HEK293T (cell line): Measurements from ENCODE around the gene HIRIP3.

Experiments
- CTCF ChIA-PET: fragments of 350-600 bp; formaldehyde crosslinking; extraction: SDS; loops from one replicate; lab custom pipeline; 2021; ENCODE audit warnings: antibody characterized with exemption, inconsistent platforms; lab: Yijun Ruan, JAX
- POLR2A ChIA-PET: fragments of 350-600 bp; formaldehyde crosslinking; extraction: SDS; loops from one replicate; lab custom pipeline; 2020; ENCODE audit warnings: antibody characterized with exemption, inconsistent platforms; lab: Yijun Ruan, JAX
- DNase-seq: peaks from one replicate; pipeline ENCODE4 v3.0.0; 2012; ENCODE audit warnings: mixed read lengths; ENCODE audit errors: extremely low spot score
- ARNT ChIP-seq: fragments of 450-650 bp; IDR thresholded peaks from 2 replicates; pipeline ENCODE4 v1.6.1; 2017; ENCODE audit warnings: mild to moderate bottlenecking
- BHLHE40 ChIP-seq: fragments of 450-650 bp; IDR thresholded peaks from 2 replicates; pipeline ENCODE4 v1.6.1; 2016; ENCODE audit warnings: mild to moderate bottlenecking, moderate library complexity, borderline replicate concordance
- CTBP1 ChIP-seq: fragments of 450-650 bp; IDR thresholded peaks from 2 replicates; pipeline ENCODE4 v1.6.1; 2016; ENCODE audit warnings: borderline replicate concordance
- ELF4 ChIP-seq: fragments of 450-650 bp; IDR thresholded peaks from 2 replicates; pipeline ENCODE4 v1.6.1; 2017; ENCODE audit warnings: antibody characterized with exemption
- FOXA1 ChIP-seq: fragments of 450-650 bp; IDR thresholded peaks from 2 replicates; pipeline ENCODE4 v1.6.1; 2016; ENCODE audit warnings: mild to moderate bottlenecking
- FOXK2 ChIP-seq: fragments of 450-650 bp; IDR thresholded peaks from 2 replicates; pipeline ENCODE4 v1.6.1; 2016; ENCODE audit warnings: mild to moderate bottlenecking
- FOXM1 ChIP-seq: fragments of 450-650 bp; IDR thresholded peaks from 2 replicates; pipeline ENCODE4 v1.6.1; 2017; ENCODE audit warnings: mild to moderate bottlenecking, borderline replicate concordance
- HDGF ChIP-seq: fragments of 450-650 bp; IDR thresholded peaks from 2 replicates; pipeline ENCODE4 v1.6.1; 2017; ENCODE audit warnings: antibody characterized with exemption, borderline replicate concordance
- L3MBTL2 ChIP-seq: fragments of 450-650 bp; conservative IDR thresholded peaks from 2 replicates; pipeline ENCODE4 v1.6.1; 2016; ENCODE audit warnings: mild to moderate bottlenecking
- LEF1 ChIP-seq: fragments of 450-650 bp; IDR thresholded peaks from 2 replicates; pipeline ENCODE4 v1.6.1; 2017; ENCODE audit warnings: mild to moderate bottlenecking, borderline replicate concordance
- NFRKB ChIP-seq: fragments of 450-650 bp; IDR thresholded peaks from 2 replicates; pipeline ENCODE4 v1.6.1; 2016; ENCODE audit warnings: mild to moderate bottlenecking, moderate library complexity
- SP1 ChIP-seq: fragments of 450-650 bp; IDR thresholded peaks from 2 replicates; pipeline ENCODE4 v1.6.1; 2017
- SUZ12 ChIP-seq: fragments of 450-650 bp; IDR thresholded peaks from 2 replicates; pipeline ENCODE4 v1.6.1; 2016; ENCODE audit warnings: mild to moderate bottlenecking
- TARDBP ChIP-seq: fragments of 450-650 bp; IDR thresholded peaks from 2 replicates; pipeline ENCODE4 v1.6.1; 2016
- ZNF384 ChIP-seq: fragments of 450-650 bp; IDR thresholded peaks from 2 replicates; pipeline ENCODE4 v1.6.1; 2016
- TF ChIP-seq, protein P1 (sequence below): fragments of 450-650 bp; IDR thresholded peaks from 2 replicates; pipeline ENCODE4 v1.6.1; 2016

HIRIP3 gene

DNA sequence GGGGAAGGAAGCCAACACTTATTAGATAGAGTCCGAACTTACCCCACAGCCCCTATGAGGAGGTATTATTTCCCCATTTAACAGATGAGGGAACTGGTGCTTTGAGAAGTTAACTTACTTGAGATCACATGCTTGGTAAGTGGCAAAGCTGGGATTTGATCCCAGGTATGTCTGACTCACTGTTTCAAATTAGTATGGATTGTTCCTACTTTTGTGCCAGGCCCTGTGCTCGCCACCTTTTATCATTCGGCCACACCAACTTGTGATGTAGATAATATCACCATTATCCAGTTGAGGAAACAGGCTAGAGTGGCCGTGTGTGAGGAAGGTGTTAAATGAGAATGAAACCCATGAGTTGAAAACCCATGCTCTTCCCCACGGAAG, 10.7 kb downstream of the HIRIP3 start:
- DNase-seq: no peak
- TF ChIP-seq TARDBP: no peak
- TF ChIP-seq NFRKB: no peak
- no peak for TF ChIP-seq FOXM1
- TF ChIP-seq FOXA1: no peak
- no peak for TF ChIP-seq BHLHE40
- no peak for TF ChIP-seq FOXK2
- TF ChIP-seq LEF1: no peak
- no peak for TF ChIP-seq SP1
- ChIA-PET POLR2A (interaction anchor here (1.2 to 10.5 kb wide), 5 partner anchors 9 to 59 kb away, joined by 3 to 74 read pairs (median 8); partner anchors contain the start of genes HIRIP3, INO80E, KCTD13 and TAOK2), CTCF (no interaction called here)

DNA sequence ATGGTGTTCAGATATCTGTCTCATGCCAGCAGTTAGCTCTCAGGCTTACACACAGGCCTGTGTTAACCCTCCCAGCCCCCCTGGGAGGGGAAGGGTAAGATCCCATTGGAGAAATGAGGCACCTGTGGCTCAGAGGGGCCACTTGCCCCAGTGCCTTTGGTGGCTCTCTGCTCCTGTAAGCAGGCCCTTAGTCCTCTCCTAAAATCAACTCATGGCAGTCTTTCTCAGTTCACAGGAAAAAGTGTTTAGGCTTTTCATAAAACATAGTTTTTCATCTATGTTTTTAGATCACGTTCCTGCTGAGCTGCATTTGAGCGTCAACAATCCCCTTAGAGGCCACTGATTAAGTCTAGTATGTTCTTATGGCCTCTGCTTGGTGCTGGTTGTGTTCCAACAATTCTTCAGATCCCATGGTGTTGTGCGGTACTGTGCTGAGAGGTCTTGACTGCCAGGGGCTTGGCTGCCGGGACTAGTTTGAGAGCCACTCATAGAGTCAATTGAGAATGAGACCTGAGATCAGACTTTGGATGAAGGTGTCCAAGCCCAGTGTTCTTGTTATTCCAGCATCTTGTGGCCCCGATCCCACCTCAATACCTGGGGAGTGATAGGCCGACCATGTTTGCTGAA, 11.2 kb downstream of the HIRIP3 start:
- DNase-seq: no peak
- POLR2A ChIA-PET: interaction anchor here (1.2 to 10.5 kb wide), 4 partner anchors 9 to 23 kb away, joined by 3 to 74 read pairs (median 38); partner anchors contain the start of genes HIRIP3, INO80E, TAOK2 and TMEM219
- TF ChIP-seq BHLHE40 (no peak), ZNF384 (no peak), ARNT (no peak), SP1 (no peak), NFRKB (no peak), LEF1 (no peak), FOXM1 (no peak), FOXA1 (no peak), CTBP1 (no peak), ELF4 (no peak), TARDBP (no peak), SUZ12 (no peak), FOXK2 (no peak), L3MBTL2 (no peak)
- TF ChIP-seq, protein P1, sequence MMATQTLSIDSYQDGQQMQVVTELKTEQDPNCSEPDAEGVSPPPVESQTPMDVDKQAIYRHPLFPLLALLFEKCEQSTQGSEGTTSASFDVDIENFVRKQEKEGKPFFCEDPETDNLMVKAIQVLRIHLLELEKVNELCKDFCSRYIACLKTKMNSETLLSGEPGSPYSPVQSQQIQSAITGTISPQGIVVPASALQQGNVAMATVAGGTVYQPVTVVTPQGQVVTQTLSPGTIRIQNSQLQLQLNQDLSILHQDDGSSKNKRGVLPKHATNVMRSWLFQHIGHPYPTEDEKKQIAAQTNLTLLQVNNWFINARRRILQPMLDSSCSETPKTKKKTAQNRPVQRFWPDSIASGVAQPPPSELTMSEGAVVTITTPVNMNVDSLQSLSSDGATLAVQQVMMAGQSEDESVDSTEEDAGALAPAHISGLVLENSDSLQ: no peak
- CTCF ChIA-PET: no interaction called here

DNA sequence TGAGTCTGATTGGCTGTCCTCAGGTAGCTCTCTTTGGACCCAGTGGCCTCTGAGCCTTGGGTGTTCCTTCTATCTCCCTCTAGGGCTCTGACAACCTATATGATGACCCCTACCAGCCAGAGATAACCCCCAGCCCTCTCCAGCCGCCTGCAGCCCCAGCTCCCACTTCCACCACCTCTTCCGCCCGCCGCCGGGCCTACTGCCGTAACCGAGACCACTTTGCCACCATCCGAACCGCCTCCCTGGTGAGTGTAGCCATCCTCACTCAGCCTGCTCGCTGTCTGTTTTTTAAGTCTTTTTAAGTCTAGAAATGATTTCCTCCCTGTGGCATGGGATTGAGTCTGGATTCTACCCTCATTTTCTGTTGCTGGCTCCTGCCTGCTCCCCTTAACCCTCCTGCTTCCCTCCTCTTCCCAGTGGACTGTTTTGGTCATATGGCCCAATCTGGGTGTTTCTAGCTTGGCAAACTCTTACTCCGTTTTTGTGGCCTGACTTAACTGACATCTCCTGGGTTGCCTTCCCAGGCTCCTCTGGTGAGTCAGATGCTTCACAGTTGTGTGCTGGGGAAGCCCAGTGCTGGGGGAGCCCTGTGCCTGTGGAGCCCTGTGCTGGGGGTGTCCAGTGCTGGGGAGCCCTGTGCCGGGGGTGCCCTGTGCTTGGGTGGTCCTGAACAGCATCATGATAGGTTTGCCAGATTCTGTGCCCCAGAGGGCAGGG, 11.8 kb downstream of the HIRIP3 start:
- no peak for DNase-seq
- TF ChIP-seq ARNT: no peak
- no peak for TF ChIP-seq SUZ12
- TF ChIP-seq FOXA1: no peak
- TF ChIP-seq, protein P1: no peak
- no peak for TF ChIP-seq BHLHE40
- no peak for TF ChIP-seq SP1
- TF ChIP-seq NFRKB: no peak
- TF ChIP-seq ZNF384: no peak
- no peak for TF ChIP-seq L3MBTL2
- TF ChIP-seq TARDBP: no peak
- TF ChIP-seq FOXK2: no peak
- TF ChIP-seq LEF1: no peak
- no peak for TF ChIP-seq ELF4
- no peak for TF ChIP-seq FOXM1
- no peak for TF ChIP-seq HDGF
- TF ChIP-seq CTBP1: no peak
- ChIA-PET POLR2A (interaction anchor here (7.6 to 10.5 kb wide), 2 partner anchors 8 to 10 kb away, joined by 72 to 74 read pairs; partner anchors contain the start of genes HIRIP3, INO80E and TAOK2), CTCF (no interaction called here)

DNA sequence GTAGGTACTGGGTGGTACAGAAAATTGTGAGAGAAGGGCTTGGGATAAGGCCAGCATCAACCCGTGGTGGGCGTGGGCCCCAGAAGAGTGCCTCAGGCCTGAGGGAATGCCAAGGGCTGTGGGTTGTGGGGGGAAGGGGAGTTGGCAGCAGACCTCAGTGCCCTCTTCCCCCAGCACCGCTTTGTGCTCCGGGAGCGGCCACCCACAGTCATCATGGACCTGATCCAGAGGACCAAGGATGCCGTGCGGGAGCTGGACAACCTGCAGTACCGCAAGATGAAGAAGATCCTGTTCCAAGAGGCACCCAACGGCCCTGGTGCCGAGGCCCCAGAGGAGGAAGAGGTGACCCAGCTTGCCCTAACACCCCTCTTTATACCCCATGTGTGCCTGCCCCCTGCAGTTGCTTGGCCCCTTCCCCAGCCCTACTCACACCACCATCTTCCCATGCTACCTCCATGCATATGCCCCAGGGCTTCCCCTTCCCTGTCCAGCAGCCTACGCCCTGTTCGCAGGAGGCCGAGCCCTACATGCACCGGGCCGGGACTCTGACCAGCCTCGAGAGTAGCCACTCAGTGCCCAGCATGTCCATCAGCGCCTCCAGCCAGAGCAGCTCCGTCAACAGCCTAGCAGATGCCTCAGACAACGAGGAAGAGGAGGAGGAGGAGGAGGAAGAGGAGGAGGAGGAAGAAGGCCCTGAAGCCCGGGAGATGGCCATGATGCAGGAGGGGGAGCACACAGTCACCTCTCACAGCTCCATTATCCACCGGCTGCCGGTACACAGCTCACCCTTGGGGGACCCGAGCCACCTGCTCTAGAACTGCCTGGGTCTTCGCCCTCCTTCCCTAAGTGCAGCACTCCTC, 12.6 kb downstream of the HIRIP3 start:
- ChIA-PET POLR2A (interaction anchor here (7.6 to 10.5 kb wide), 2 partner anchors 7 to 11 kb away, joined by 72 to 74 read pairs; partner anchors contain the start of genes HIRIP3, INO80E and TAOK2), CTCF (interaction anchor here (0.6 kb wide), 1 partner anchor 39 kb away, joined by 3 read pairs; no protein-coding TSS in a partner anchor)
- TF ChIP-seq ELF4: no peak
- no peak for TF ChIP-seq NFRKB
- TF ChIP-seq SUZ12: no peak
- no peak for TF ChIP-seq BHLHE40
- no peak for TF ChIP-seq ZNF384
- no peak for TF ChIP-seq FOXK2
- no peak for TF ChIP-seq ARNT
- no peak for TF ChIP-seq FOXM1
- no peak for DNase-seq

DNA sequence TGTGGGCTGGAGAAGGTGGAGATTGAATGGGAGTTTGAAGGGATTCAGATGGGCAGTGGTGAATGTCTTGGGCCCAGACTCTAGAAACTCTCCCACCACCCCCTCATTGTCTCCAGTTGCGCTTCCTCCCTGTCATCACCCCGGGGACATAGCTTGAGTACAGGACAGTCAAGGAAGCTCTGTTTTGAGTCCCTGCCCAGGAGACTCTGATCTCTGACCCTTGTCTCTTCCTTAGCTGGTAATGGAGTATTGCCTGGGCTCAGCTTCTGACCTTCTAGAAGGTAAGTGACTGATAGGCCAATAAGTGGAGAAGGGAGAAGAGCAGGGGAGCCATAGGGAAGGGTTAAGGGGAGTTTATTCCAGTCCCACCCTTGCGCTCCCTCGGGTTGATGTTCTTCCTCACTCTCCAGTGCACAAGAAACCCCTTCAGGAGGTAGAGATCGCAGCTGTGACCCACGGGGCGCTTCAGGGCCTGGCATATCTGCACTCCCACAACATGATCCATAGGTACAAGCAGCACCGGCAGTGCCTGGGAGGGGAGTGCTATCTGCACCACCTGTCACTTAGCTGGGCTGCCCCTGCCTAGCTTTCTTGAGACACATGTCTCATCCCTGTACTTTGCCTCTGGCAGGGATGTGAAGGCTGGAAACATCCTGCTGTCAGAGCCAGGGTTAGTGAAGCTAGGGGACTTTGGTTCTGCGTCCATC, 16.7 kb downstream of the HIRIP3 start:
- CTCF ChIA-PET: no interaction called here
- no peak for DNase-seq
- TF ChIP-seq HDGF: no peak
- no peak for TF ChIP-seq NFRKB
- TF ChIP-seq FOXA1: no peak
- no peak for TF ChIP-seq FOXK2
- no peak for TF ChIP-seq ZNF384
- TF ChIP-seq FOXM1: no peak
- TF ChIP-seq TARDBP: no peak
- TF ChIP-seq, protein P1: no peak
- no peak for TF ChIP-seq ARNT
- no peak for TF ChIP-seq CTBP1
- TF ChIP-seq ELF4: no peak
- TF ChIP-seq BHLHE40: no peak
- TF ChIP-seq SUZ12: no peak
- no peak for TF ChIP-seq L3MBTL2
- TF ChIP-seq LEF1: no peak
- TF ChIP-seq SP1: no peak
- POLR2A ChIA-PET: interaction anchor here (1.2 to 10.5 kb wide), 5 partner anchors 10 to 53 kb away, joined by 5 to 102 read pairs (median 10); partner anchors contain the start of genes HIRIP3, INO80E, KCTD13 and TMEM219
